K562 (cell line): Measurements from ENCODE around the gene ZNF222. TPM values are rescaled to one million over a fixed set of nuclear protein-coding genes. Genes with fewer than 3 reads are reported as not detected.

ENCODE experiments used
- CC2D1A ChIP-seq: fragments of 450-650 bp; IDR thresholded peaks from 2 replicates; pipeline ENCODE4 v1.6.1; 2017; ENCODE audit warnings: mild to moderate bottlenecking
- CHD7 ChIP-seq: fragments of 200-600 bp; sonication (generic); IDR thresholded peaks from one replicate; pipeline ENCODE4 v1.6.1; 2012; ENCODE audit warnings: mild to moderate bottlenecking, low read depth, low read length, inconsistent platforms
- FOXK1 ChIP-seq: sonication (generic); formaldehyde crosslinking; IDR thresholded peaks from 2 replicates; pipeline ENCODE4 v1.8.0; 2022; ENCODE audit warnings: missing genetic modification reagents, mild to moderate bottlenecking, borderline replicate concordance
- HMGN3 ChIP-seq: IDR thresholded peaks from 2 replicates; pipeline ENCODE4 v1.6.1; 2011; ENCODE audit warnings: borderline replicate concordance, low read depth, mild to moderate bottlenecking, mixed read lengths, low read length; ENCODE audit not compliant: insufficient read length; ENCODE audit errors: extremely low read depth
- HNRNPLL ChIP-seq: fragments of 200-400 bp; formaldehyde crosslinking; IDR thresholded peaks from 2 replicates; pipeline ENCODE4 v1.6.1; 2017; ENCODE audit warnings: low read length, low read depth, mild to moderate bottlenecking; ENCODE audit not compliant: poor library complexity, severe bottlenecking
- NKRF ChIP-seq: fragments of 450-650 bp; IDR thresholded peaks from 2 replicates; pipeline ENCODE4 v1.6.1; 2016; ENCODE audit warnings: borderline replicate concordance
- NONO ChIP-seq, 2 experiments: fragments of 200-400 bp in 1 of 2; fragments of 450-650 bp in 1 of 2; formaldehyde crosslinking in 1 of 2; IDR thresholded peaks; 2 replicates each; pipeline ENCODE4 v1.6.1; 2017; ENCODE audit warnings: low read depth in 2 of 2, mild to moderate bottlenecking in 2 of 2, moderate library complexity in 2 of 2, low read length in 1 of 2
- PCBP2 ChIP-seq: fragments of 200-400 bp; formaldehyde crosslinking; IDR thresholded peaks from 2 replicates; pipeline ENCODE4 v1.6.1; 2018; ENCODE audit warnings: low read length, low read depth, mild to moderate bottlenecking, moderate library complexity; ENCODE audit not compliant: poor library complexity, severe bottlenecking
- RBM25 ChIP-seq: fragments of 200-400 bp; formaldehyde crosslinking; IDR thresholded peaks from 2 replicates; pipeline ENCODE4 v1.6.1; 2018; ENCODE audit warnings: low read length, low read depth, moderate library complexity; ENCODE audit not compliant: severe bottlenecking
- TCFL5 ChIP-seq: fragments of 250-450 bp; sonication (Bioruptor Pico); conservative IDR thresholded peaks from 2 replicates; pipeline ENCODE4 v1.6.1; 2021; ENCODE audit warnings: mild to moderate bottlenecking, moderate library complexity, matching md5 sums
- ZBTB43 ChIP-seq: sonication (generic); formaldehyde crosslinking; IDR thresholded peaks from 2 replicates; pipeline ENCODE4 v1.8.0; 2023; ENCODE audit warnings: mild to moderate bottlenecking, missing genetic modification reagents
- polyA plus RNA-seq, 8 experiments: library from polyadenylated mRNA; depleted of rRNA in 4 of 8; stranded (reverse) in 5 of 8; unstranded in 3 of 8; fragments of >200 nt; fragmentation: Nextera tagmentation in 2 of 8; fragmentation: Illumina TruSeq in 1 of 8; extraction: Ambion mirVana in 2 of 8; extraction: Trizol in 1 of 8; gene quantifications; 2 replicates each; pipeline versions ENCODE4 v1.2.1 to v1.2.3, GENCODE V29; 2011 to 2014; ENCODE audit warnings: inconsistent platforms in 1 of 8, missing spikeins in 1 of 8
- total RNA-seq, 7 experiments: library from RNA; depleted of rRNA in 6 of 7; stranded (reverse); fragments of >200 nt in 6 of 7; fragmentation: Illumina TruSeq in 2 of 7; extraction: Trizol in 2 of 7; gene quantifications; 2 replicates each; pipeline versions ENCODE4 v1.2.1 to v1.2.3, GENCODE V29; 2011 to 2021; ENCODE audit warnings: low replicate concordance in 1 of 7

ZNF222 gene
- total and polyA plus RNA-seq, 9 of the 15 experiments (the other 6 are each of a cell fraction or from before 2014, with no cell fraction given), result 2.3 to 4.5 (median 3.0) TPM

GRCh38 chr19:44051650-44052402 is 26.6 kb downstream of the ZNF222 start, which contains the start of gene ZNF223 (continued):
- TF ChIP-seq NKRF (no peak), CHD7 (no peak), HNRNPLL (no peak), PCBP2 (no peak), NONO (IDR thresholded peaks at IDR 0.05; ENCODE audit: low read depth in 2 of 2, low read length in 1 of 2) (no peak), TCFL5 (no peak), HMGN3 (no peak), RBM25 (no peak), ZBTB43 (CRISPR knock-in tag) (no peak), CC2D1A (no peak), FOXK1 (CRISPR knock-in tag) (no peak)
